K562 (cell line): ENCODE data around the gene IGFBP4. TPM values are rescaled to one million over a fixed set of nuclear protein-coding genes. Genes with fewer than 3 reads are reported as not detected.

Experiments used
- ATAC-seq: fragments of 200-7000 bp; cut with Tn5 transposase; 3 replicates; pipeline ENCODE4 v1.9.1; 2020; ENCODE audit warnings: moderate library complexity
- BruUV-seq: library from RNA; stranded (reverse); fragments of 400-500 nt; replicated peaks from 2 replicates; lab custom pipeline; 2021; lab: Mats Ljungman, UMichigan
- CTCF ChIA-PET: fragments of 300-600 bp; formaldehyde crosslinking; extraction: SDS; loops from one replicate; lab custom pipeline; 2021; ENCODE audit warnings: low intra/inter-chr PET ratio; lab: Yijun Ruan, JAX
- POLR2A ChIA-PET: fragments of 300-600, 350-650 bp; sonication (Branson Sonifier 250); formaldehyde crosslinking; extraction: SDS; loops from one replicate; lab custom pipeline; 2021; ENCODE audit warnings: antibody characterized with exemption, inconsistent platforms; lab: Yijun Ruan, JAX
- DNase-seq, 4 experiments: peaks; one replicate each; pipeline versions ENCODE4 v3.0.0 to v3.0.0-alpha.2; 2011 to 2018; ENCODE audit warnings: low spot score in 3 of 4, mixed read lengths in 3 of 4; ENCODE audit errors: extremely low read depth in 1 of 4
- FAIRE-seq: peaks from 2 replicates; lab custom pipeline; 2011; peaks lifted over from hg19 to GRCh38; lab: Jason Lieb, UNC
- H2AFZ ChIP-seq: 2 replicates; pipeline ENCODE4 v1.6.0; 2011; ENCODE audit warnings: low read depth, low read length, control low read depth, inconsistent platforms
- H3K27ac ChIP-seq: fragments of 200-600 bp; 3 replicates; pipeline ENCODE4 v1.8.0; 2011; ENCODE audit warnings: low read depth, mild to moderate bottlenecking, control low read depth, inconsistent platforms, low read length, moderate library complexity, mixed read lengths; ENCODE audit errors: extremely low read depth
- H3K27me3 ChIP-seq, 2 experiments: fragments of 300-600 bp in 1 of 2; 2 replicates in 1 of 2; 3 replicates in 1 of 2; pipeline versions ENCODE4 v1.6.0 to v1.8.0; 2011; ENCODE audit warnings: inconsistent platforms in 2 of 2, low read length in 2 of 2, mild to moderate bottlenecking in 1 of 2, mixed read lengths in 1 of 2, moderate library complexity in 1 of 2; ENCODE audit not compliant: control insufficient read depth in 2 of 2, insufficient read depth in 2 of 2
- H3K36me3 ChIP-seq: fragments of 300-600 bp; 3 replicates; pipeline ENCODE4 v1.8.0; 2011; ENCODE audit warnings: mild to moderate bottlenecking, low read length, inconsistent platforms; ENCODE audit not compliant: control insufficient read depth, insufficient read depth
- H3K4me1 ChIP-seq, 2 experiments: fragments of 200-600 bp in 1 of 2; replicated peaks in 1 of 2; 2 replicates in 1 of 2; 3 replicates in 1 of 2; pipeline versions ENCODE4 v1.5.1 to v1.8.0; 2011; ENCODE audit warnings: inconsistent platforms in 2 of 2, low read length in 2 of 2, mild to moderate bottlenecking in 1 of 2, mixed read lengths in 1 of 2, moderate library complexity in 1 of 2; ENCODE audit not compliant: control insufficient read depth in 2 of 2, insufficient read depth in 2 of 2
- H3K4me2 ChIP-seq: 2 replicates; pipeline ENCODE4 v1.6.1; 2011; ENCODE audit warnings: low read length, control low read depth, inconsistent platforms, mixed read lengths; ENCODE audit not compliant: insufficient read depth
- H3K4me3 ChIP-seq: fragments of 200-600 bp; sonication (generic), shearing (Covaris generic); 2 replicates; pipeline ENCODE4 v1.5.1; 2016; ENCODE audit warnings: control low read depth, inconsistent platforms
- H3K79me2 ChIP-seq: fragments of 200-600 bp; 3 replicates; pipeline ENCODE4 v1.8.0; 2011; ENCODE audit warnings: low read length, inconsistent platforms; ENCODE audit not compliant: control insufficient read depth, insufficient read depth
- H3K9ac ChIP-seq, 2 experiments: 2 replicates each; pipeline versions ENCODE4 v1.6.0 to v1.6.1; 2011; ENCODE audit warnings: low read depth in 2 of 2, low read length in 2 of 2, control low read depth in 1 of 2, inconsistent platforms in 1 of 2, mild to moderate bottlenecking in 1 of 2, mixed read lengths in 1 of 2; ENCODE audit not compliant: insufficient read depth in 1 of 2
- H3K9me1 ChIP-seq: one replicate; pipeline ENCODE4 v1.6.0; 2011; ENCODE audit warnings: inconsistent platforms, mild to moderate bottlenecking, low read length, moderate library complexity; ENCODE audit not compliant: control insufficient read depth, insufficient read depth
- H3K9me3 ChIP-seq: replicated peaks from 2 replicates; pipeline ENCODE4 v1.5.1; 2011; ENCODE audit warnings: low read depth, low read length, inconsistent platforms; ENCODE audit not compliant: control insufficient read depth, insufficient read depth
- H4K20me1 ChIP-seq: replicated peaks from 2 replicates; pipeline ENCODE4 v1.6.1; 2011; ENCODE audit warnings: low read length, inconsistent platforms, mixed read lengths; ENCODE audit not compliant: control insufficient read depth, insufficient read depth
- ASH1L ChIP-seq: fragments of 450-650 bp; IDR thresholded peaks from 2 replicates; pipeline ENCODE4 v1.6.1; 2018; ENCODE audit warnings: borderline replicate concordance, mild to moderate bottlenecking, low read depth; ENCODE audit not compliant: partially characterized antibody
- CCAR2 ChIP-seq: fragments of 200-400 bp; formaldehyde crosslinking; IDR thresholded peaks from 2 replicates; pipeline ENCODE4 v1.6.1; 2017; ENCODE audit warnings: mild to moderate bottlenecking, low read depth, low read length
- HNRNPK ChIP-seq: fragments of 200-400 bp; formaldehyde crosslinking; IDR thresholded peaks from one replicate; pipeline ENCODE4 v1.6.1; 2018; ENCODE audit warnings: mild to moderate bottlenecking, low read depth, low read length; ENCODE audit not compliant: poor library complexity, severe bottlenecking
- RBM25 ChIP-seq: fragments of 200-400 bp; formaldehyde crosslinking; IDR thresholded peaks from 2 replicates; pipeline ENCODE4 v1.6.1; 2018; ENCODE audit warnings: low read length, low read depth, moderate library complexity; ENCODE audit not compliant: severe bottlenecking
- SIX5 ChIP-seq, 2 experiments: IDR thresholded peaks; 2 replicates each; pipeline ENCODE4 v1.6.1; 2011; ENCODE audit warnings: low read length in 2 of 2, borderline replicate concordance in 1 of 2, low read depth in 1 of 2, mild to moderate bottlenecking in 1 of 2, moderate library complexity in 1 of 2; ENCODE audit not compliant: insufficient read depth in 1 of 2
- TCF7 ChIP-seq: sonication (generic); IDR thresholded peaks from 2 replicates; pipeline ENCODE4 v1.6.1; 2016; ENCODE audit warnings: antibody characterized with exemption, borderline replicate concordance
- WGBS: fragments of 100-300 bp; shearing (Covaris generic); methylation state at CpG from one replicate; pipeline ENCODE4 v1.1.6; 2016; ENCODE audit warnings: low coverage, mixed read lengths; ENCODE audit not compliant: insufficient coverage; ENCODE audit errors: missing lambda C conversion rate; 5-methylcytosine and 5-hydroxymethylcytosine counted together
- in situ Hi-C: fragments of 300-500 bp; cut with MboI; formaldehyde crosslinking; loops from 4 replicates; pipeline ENCODE4 v1.15.0; 2018; ENCODE audit warnings: inconsistent platforms, mixed read lengths
- intact Hi-C: fragments of 100-400 bp; cut with micrococcal nuclease; formaldehyde crosslinking; loops from 2 replicates; pipeline ENCODE4 v1.14.2; 2022
- polyA plus RNA-seq, 8 experiments: library from polyadenylated mRNA; depleted of rRNA in 4 of 8; stranded (reverse) in 5 of 8; unstranded in 3 of 8; fragments of >200 nt; fragmentation: Nextera tagmentation in 2 of 8; fragmentation: Illumina TruSeq in 1 of 8; extraction: Ambion mirVana in 2 of 8; extraction: Trizol in 1 of 8; gene quantifications; 2 replicates each; pipeline versions ENCODE4 v1.2.1 to v1.2.3, GENCODE V29; 2011 to 2014; ENCODE audit warnings: inconsistent platforms in 1 of 8, missing spikeins in 1 of 8
- total RNA-seq, 7 experiments: library from RNA; depleted of rRNA in 6 of 7; stranded (reverse); fragments of >200 nt in 6 of 7; fragmentation: Illumina TruSeq in 2 of 7; extraction: Trizol in 2 of 7; gene quantifications; 2 replicates each; pipeline versions ENCODE4 v1.2.1 to v1.2.3, GENCODE V29; 2011 to 2021; ENCODE audit warnings: low replicate concordance in 1 of 7
- TF ChIP-seq, protein P1 (sequence below): fragments of 450-650 bp; formaldehyde crosslinking; IDR thresholded peaks from 2 replicates; pipeline ENCODE4 v1.4.0; 2020; ENCODE audit warnings: mild to moderate bottlenecking
- TF ChIP-seq, protein P2 (sequence below): sonication (generic); formaldehyde crosslinking; IDR thresholded peaks from 2 replicates; pipeline ENCODE4 v1.8.0; 2022; ENCODE audit warnings: missing genetic modification reagents, mild to moderate bottlenecking, borderline replicate concordance
- TF ChIP-seq, protein P3 (sequence below): fragments of 450-650 bp; IDR thresholded peaks from 2 replicates; pipeline ENCODE4 v1.6.1; 2016
- TF ChIP-seq, protein P4 (sequence below): fragments of 250-450 bp; sonication (Bioruptor Pico); IDR thresholded peaks from 2 replicates; pipeline ENCODE4 v1.8.0; 2021; ENCODE audit warnings: mild to moderate bottlenecking, moderate library complexity
- TF ChIP-seq, protein P5 (sequence below): sonication (generic); formaldehyde crosslinking; IDR thresholded peaks from 2 replicates; pipeline ENCODE4 v1.8.0; 2022; ENCODE audit warnings: mild to moderate bottlenecking, missing genetic modification reagents
- TF ChIP-seq, protein P6 (sequence below), 3 experiments: fragments of 200-800 bp in 1 of 3; sonication (Bioruptor generic) in 1 of 3; sonication (generic) in 1 of 3; formaldehyde crosslinking in 1 of 3; IDR thresholded peaks; 2 replicates each; pipeline versions ENCODE4 v1.6.1 to v1.8.0; 2016 to 2022; ENCODE audit warnings: mild to moderate bottlenecking in 2 of 3, missing compliant biosample characterization in 2 of 3, missing genetic modification characterization in 2 of 3, missing genetic modification reagents in 1 of 3

IGFBP4 gene
- total and polyA plus RNA-seq, 9 of the 15 experiments (the other 6 are each of a cell fraction or from before 2014, with no cell fraction given) = 8.8 to 99.8 (median 18.6) TPM

DNA sequence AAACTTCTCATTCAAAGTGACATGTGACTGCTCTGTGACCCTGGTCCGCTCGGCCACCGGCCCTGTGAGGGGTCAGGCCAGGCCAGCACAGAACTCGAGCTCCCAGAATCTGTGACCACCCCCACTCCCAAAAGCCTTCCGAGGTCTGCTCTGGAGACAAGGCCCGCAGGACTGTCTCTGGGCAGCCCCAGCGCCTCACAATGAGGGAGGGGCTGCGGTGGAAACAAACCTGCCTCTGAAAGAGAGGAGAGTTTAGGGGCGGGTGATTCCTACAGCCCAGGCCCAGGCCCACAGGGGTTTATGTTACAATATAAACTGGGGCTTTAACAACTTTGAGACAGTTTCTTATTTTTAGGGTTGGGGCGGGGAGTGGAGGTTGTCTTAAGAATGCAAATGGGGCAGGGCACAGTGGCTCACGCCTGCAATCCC, 19.9 kb downstream of the IGFBP4 start:
- H3K9me3 ChIP-seq = no peaks in the 10 kb centered on the region
- no TSS peak for BruUV-seq
- 56% methylated on average over 11 of the region's 11 CpGs for WGBS
- no peaks in the 10 kb centered on the region for H3K9me1 ChIP-seq
- ChIA-PET CTCF (no interaction called here), POLR2A (interaction anchor here (0.6 to 1.4 kb wide), 6 partner anchors 8 to 340 kb away, joined by 3 to 6 read pairs (median 4); partner anchors contain the start of gene WIPF2)
- peak overlapping the region; percentile 41; the same call in 1 of the 3 replicates for H3K27ac ChIP-seq
- peak overlapping the region; percentile 74; the same call in 1 of the 2 replicates for H2AFZ ChIP-seq
- H3K4me3 ChIP-seq = no peak overlapping the region
- H3K27me3 ChIP-seq = peaks cover 0 to 7% of the 10 kb centered on the region in 2 experiments; a peak in 2 of 5 replicates
- no peak overlapping the region for H3K4me2 ChIP-seq
- H4K20me1 ChIP-seq = no peaks in the 10 kb centered on the region
- no peaks in the 10 kb centered on the region for H3K79me2 ChIP-seq
- H3K36me3 ChIP-seq = no peaks in the 10 kb centered on the region
- peak; percentile 24 for ATAC-seq
- no peak for DNase-seq
- H3K9ac ChIP-seq = peak overlapping the region in 1 of 2 experiments; percentile 86; a peak in 2 of 4 replicates
- FAIRE-seq = no peak
- H3K4me1 ChIP-seq = peaks cover 0 to 23% of the 10 kb centered on the region in 2 experiments; a peak in 3 of 5 replicates
- in situ Hi-C loops = no loop called here
- intact Hi-C loops = no loop called here
- TF ChIP-seq, protein P1, sequence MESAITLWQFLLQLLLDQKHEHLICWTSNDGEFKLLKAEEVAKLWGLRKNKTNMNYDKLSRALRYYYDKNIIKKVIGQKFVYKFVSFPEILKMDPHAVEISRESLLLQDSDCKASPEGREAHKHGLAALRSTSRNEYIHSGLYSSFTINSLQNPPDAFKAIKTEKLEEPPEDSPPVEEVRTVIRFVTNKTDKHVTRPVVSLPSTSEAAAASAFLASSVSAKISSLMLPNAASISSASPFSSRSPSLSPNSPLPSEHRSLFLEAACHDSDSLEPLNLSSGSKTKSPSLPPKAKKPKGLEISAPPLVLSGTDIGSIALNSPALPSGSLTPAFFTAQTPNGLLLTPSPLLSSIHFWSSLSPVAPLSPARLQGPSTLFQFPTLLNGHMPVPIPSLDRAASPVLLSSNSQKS = no peak
- TF ChIP-seq, protein P2, sequence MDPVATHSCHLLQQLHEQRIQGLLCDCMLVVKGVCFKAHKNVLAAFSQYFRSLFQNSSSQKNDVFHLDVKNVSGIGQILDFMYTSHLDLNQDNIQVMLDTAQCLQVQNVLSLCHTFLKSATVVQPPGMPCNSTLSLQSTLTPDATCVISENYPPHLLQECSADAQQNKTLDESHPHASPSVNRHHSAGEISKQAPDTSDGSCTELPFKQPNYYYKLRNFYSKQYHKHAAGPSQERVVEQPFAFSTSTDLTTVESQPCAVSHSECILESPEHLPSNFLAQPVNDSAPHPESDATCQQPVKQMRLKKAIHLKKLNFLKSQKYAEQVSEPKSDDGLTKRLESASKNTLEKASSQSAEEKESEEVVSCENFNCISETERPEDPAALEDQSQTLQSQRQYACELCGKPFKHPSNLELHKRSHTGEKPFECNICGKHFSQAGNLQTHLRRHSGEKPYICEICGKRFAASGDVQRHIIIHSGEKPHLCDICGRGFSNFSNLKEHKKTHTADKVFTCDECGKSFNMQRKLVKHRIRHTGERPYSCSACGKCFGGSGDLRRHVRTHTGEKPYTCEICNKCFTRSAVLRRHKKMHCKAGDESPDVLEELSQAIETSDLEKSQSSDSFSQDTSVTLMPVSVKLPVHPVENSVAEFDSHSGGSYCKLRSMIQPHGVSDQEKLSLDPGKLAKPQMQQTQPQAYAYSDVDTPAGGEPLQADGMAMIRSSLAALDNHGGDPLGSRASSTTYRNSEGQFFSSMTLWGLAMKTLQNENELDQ (CRISPR knock-in tag) = no peak
- TF ChIP-seq SIX5 (IDR thresholded peaks at IDR 0.05; ENCODE audit: borderline replicate concordance in 1 of 2, insufficient read depth in 1 of 2, low read depth in 1 of 2, low read length in 2 of 2) = no peak
- TF ChIP-seq, protein P3, sequence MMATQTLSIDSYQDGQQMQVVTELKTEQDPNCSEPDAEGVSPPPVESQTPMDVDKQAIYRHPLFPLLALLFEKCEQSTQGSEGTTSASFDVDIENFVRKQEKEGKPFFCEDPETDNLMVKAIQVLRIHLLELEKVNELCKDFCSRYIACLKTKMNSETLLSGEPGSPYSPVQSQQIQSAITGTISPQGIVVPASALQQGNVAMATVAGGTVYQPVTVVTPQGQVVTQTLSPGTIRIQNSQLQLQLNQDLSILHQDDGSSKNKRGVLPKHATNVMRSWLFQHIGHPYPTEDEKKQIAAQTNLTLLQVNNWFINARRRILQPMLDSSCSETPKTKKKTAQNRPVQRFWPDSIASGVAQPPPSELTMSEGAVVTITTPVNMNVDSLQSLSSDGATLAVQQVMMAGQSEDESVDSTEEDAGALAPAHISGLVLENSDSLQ = no peak
- TF ChIP-seq, protein P4, sequence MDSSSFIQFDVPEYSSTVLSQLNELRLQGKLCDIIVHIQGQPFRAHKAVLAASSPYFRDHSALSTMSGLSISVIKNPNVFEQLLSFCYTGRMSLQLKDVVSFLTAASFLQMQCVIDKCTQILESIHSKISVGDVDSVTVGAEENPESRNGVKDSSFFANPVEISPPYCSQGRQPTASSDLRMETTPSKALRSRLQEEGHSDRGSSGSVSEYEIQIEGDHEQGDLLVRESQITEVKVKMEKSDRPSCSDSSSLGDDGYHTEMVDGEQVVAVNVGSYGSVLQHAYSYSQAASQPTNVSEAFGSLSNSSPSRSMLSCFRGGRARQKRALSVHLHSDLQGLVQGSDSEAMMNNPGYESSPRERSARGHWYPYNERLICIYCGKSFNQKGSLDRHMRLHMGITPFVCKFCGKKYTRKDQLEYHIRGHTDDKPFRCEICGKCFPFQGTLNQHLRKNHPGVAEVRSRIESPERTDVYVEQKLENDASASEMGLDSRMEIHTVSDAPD (CRISPR knock-in tag) = no peak
- no peak for TF ChIP-seq ASH1L
- no peak for TF ChIP-seq TCF7
- TF ChIP-seq RBM25 = no peak
- TF ChIP-seq, protein P5, sequence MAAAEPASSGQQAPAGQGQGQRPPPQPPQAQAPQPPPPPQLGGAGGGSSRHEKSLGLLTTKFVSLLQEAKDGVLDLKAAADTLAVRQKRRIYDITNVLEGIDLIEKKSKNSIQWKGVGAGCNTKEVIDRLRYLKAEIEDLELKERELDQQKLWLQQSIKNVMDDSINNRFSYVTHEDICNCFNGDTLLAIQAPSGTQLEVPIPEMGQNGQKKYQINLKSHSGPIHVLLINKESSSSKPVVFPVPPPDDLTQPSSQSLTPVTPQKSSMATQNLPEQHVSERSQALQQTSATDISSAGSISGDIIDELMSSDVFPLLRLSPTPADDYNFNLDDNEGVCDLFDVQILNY (CRISPR knock-in tag) = no peak
- no peak for TF ChIP-seq CCAR2
- TF ChIP-seq HNRNPK = no peak
- TF ChIP-seq, protein P6, sequence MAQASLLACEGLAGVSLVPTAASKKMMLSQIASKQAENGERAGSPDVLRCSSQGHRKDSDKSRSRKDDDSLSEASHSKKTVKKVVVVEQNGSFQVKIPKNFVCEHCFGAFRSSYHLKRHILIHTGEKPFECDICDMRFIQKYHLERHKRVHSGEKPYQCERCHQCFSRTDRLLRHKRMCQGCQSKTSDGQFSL (CRISPR knock-in tag; IDR thresholded peaks at IDR 0.05) = no peak
- TF ChIP-seq, protein P6 (tag; IDR thresholded peaks at IDR 0.05) = no peak
